Right lobe of liver (tissue), 6 donors: ENCODE measurements around the gene PMFBP1. TPM values are rescaled to one million over a fixed set of nuclear protein-coding genes. Genes with fewer than 3 reads are reported as not detected.
A peak's percentile ranks its signal among the peaks of the same experiment; 100 is the strongest.

ENCODE experiments used
- ATAC-seq, 4 donors: fragments of 200-7000 bp; cut with Tn5 transposase; one replicate each; pipeline ENCODE4 v1.9.1; 2020; ENCODE audit warnings: mild to moderate bottlenecking in 4 of 4, moderate library complexity in 4 of 4
- DNase-seq, 3 donors: peaks; one replicate each; pipeline ENCODE4 v3.0.0-alpha.2; 2020
- H3K27ac ChIP-seq, 3 donors: fragments of 200-600 bp; one replicate each; pipeline ENCODE4 v1.8.0; 2022
- H3K27me3 ChIP-seq, 2 donors: fragments of 200-600 bp; one replicate each; pipeline ENCODE4 v1.8.0; 2022
- H3K36me3 ChIP-seq, 4 donors: fragments of 200-600 bp; sonication (generic) in 1 of 4; one replicate each; pipeline versions ENCODE4 v1.5.1 to v1.8.0; 2017 to 2022; ENCODE audit warnings: control low read depth in 1 of 4
- H3K4me1 ChIP-seq, 4 donors: fragments of 200-600 bp; sonication (generic) in 1 of 4; one replicate each; pipeline versions ENCODE4 v1.5.1 to v1.8.0; 2017 to 2022; ENCODE audit warnings: control low read depth in 1 of 4
- H3K4me3 ChIP-seq, 3 donors: fragments of 200-600 bp; one replicate each; pipeline ENCODE4 v1.8.0; 2022
- H3K9me3 ChIP-seq, 4 donors: fragments of 200-600 bp; sonication (generic) in 1 of 4; one replicate each; pipeline versions ENCODE4 v1.5.1 to v1.8.0; 2017 to 2022; ENCODE audit warnings: control low read depth in 1 of 4
- CTCF ChIP-seq, 4 donors: fragments of 200-600 bp in 3 of 4; fragments of 450-650 bp in 1 of 4; IDR thresholded peaks; one replicate each; pipeline versions ENCODE4 v1.5.1 to v1.8.0; 2016 to 2022; ENCODE audit warnings: antibody characterized with exemption in 4 of 4, mild to moderate bottlenecking in 2 of 4
- POLR2A ChIP-seq: fragments of 450-650 bp; IDR thresholded peaks from one replicate; pipeline ENCODE4 v1.6.1; 2017; ENCODE audit warnings: antibody characterized with exemption, mild to moderate bottlenecking
- WGBS: methylation state at CpG from one replicate; pipeline ENCODE4 v1.1.6; 2018; ENCODE audit warnings: low coverage, low lambda C conversion rate; ENCODE audit not compliant: insufficient coverage; ENCODE audit errors: missing lambda C conversion rate; 5-methylcytosine and 5-hydroxymethylcytosine counted together
- intact Hi-C, 2 donors: fragments of 100-400 bp; cut with DNase I; formaldehyde crosslinking; loops; one replicate each; pipeline versions ENCODE4 v1.11.2 to v1.14.1; 2022
- total RNA-seq, 6 experiments: library from RNA; depleted of rRNA in 2 of 6; stranded (reverse); fragments of >200 nt in 2 of 6; fragmentation: NEBNext Ultra II Directional in 3 of 6; extraction: Animal tissue kit (Norgen Biotek cat#: 25700) in 3 of 6; gene quantifications; one replicate each; pipeline versions ENCODE4 v1.1.0 to v1.2.4, GENCODE V29; 2016 to 2023
- donor health status: DM: no; HTN: yes; CAD: no.
- donor health status: DM: no; HTN: no; CAD: no.
- donor health status: DM: no; HTN: no; CAD: no.
- donor health status: DM: no; HTN: yes; CAD: no.
- donor health status: DM: no; HTN: yes; CAD: no.

Gene PMFBP1
- total RNA-seq, 6 experiments from 2014 or later = 0.09 to 0.53 (median 0.19) TPM; not detected in 2

GRCh38 chr16:72129976-72130656, 41.8 kb downstream of the PMFBP1 start:
- no peak overlapping the region for H3K27ac ChIP-seq
- H3K4me3 ChIP-seq = no peak overlapping the region
- intact Hi-C loops = loop anchor here (10.0 kb wide), 1 partner anchor 335 kb away; no protein-coding TSS in a partner anchor
- 67% methylated on average over 4 of the region's 7 CpGs for WGBS
- peaks cover 0 to 4% (median 2%) of the 10 kb centered on the region in 4 donors for H3K4me1 ChIP-seq
- no peak for ATAC-seq
- H3K9me3 ChIP-seq = no peaks in the 10 kb centered on the region
- no peak for DNase-seq
- TF ChIP-seq CTCF (IDR thresholded peaks at IDR 0.05) = no peak
- no peaks in the 10 kb centered on the region for H3K27me3 ChIP-seq
- no peaks in the 10 kb centered on the region for H3K36me3 ChIP-seq

DNA sequence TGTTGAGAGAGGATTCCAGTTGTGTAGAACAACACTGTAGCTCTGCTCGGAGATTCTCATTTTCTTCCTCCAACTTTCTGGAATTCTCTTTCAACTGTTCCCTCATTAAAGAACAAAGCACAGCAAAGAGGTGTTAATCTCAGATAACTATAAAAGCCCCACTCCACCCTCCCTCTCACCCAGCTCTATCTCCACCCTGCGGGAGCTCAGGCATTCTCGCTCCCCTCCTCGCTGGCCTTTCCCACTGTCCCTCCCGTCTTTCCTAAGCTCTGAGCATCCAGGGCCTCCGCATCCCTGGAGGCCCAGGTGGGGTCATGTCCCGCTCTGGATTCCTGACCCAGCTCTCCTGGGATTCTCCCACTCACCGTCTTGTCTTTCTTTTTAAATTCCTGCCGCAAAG, 43.3 kb downstream of the PMFBP1 start:
- no peak overlapping the region for H3K27ac ChIP-seq
- no peaks in the 10 kb centered on the region for H3K9me3 ChIP-seq
- TF ChIP-seq POLR2A (no peak), CTCF (IDR thresholded peaks at IDR 0.05) (no peak)
- 83% methylated on average over 9 of the region's 9 CpGs for WGBS
- ATAC-seq (no peak), DNase-seq (no peak)
- intact Hi-C loops = loop anchor here (10.0 kb wide), 1 partner anchor 336 kb away; no protein-coding TSS in a partner anchor
- no peaks in the 10 kb centered on the region for H3K36me3 ChIP-seq
- H3K4me3 ChIP-seq = no peak overlapping the region
- H3K4me1 ChIP-seq = peaks cover 0 to 10% (median 3%) of the 10 kb centered on the region in 4 donors
- H3K27me3 ChIP-seq = no peaks in the 10 kb centered on the region

DNA sequence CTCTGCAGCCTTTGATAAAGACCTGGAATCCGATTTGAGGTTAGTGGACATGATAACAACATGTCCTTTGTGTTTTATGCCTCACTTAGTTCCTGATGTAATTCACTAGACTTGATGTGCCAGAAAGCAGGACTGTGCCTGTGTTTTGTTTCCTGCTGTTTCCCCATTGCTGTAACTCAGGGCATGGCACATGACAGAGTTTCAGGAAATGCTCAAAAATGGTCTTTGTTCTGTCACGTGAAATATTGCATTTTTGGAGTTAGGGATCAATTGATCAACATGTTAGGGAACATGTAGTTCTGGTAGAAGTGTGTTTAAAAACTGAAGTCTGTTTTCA, 45.6 kb downstream of the PMFBP1 start:
- intact Hi-C loops = loop anchor here (10.0 kb wide), 1 partner anchor 338 kb away; no protein-coding TSS in a partner anchor
- 18% methylated on average over 2 of the region's 2 CpGs for WGBS

DNA sequence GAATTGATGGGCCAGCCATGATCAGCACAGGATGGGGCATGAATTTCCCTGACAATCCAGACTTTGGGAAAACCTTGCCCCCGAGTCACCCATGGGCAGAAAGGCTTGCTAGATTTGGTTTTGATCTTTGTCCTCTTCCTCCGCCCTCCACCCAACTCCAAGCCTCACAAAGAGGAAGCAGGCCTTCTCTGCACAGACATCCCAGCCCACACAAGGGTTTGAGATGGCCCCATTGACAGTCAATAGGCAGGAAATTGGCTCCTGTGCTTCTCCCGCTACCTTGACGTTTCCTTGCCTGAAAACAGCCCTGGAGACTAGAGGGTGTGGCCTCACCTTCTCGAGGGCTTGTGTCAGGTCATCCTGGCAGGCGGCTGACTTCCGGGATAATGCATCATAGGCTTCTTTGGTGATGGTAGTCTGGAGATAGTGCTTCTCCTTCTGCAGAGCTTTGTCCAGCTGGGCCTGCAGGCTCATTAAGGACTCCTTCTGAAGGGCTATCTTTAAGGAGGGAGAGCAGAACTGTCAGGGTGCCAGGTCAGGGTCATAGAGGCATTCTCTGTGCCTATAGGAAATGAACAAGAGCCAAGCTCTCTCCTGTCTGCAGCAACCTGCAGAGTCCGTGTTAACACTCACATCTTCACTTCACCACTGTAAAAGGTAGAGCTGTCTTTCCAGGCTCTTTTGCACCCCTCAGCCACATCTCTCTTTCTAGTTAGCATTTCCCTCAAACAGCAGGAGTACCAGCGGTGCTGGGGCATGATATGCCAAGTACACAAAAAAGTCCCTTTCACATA, 46.1 kb downstream of the PMFBP1 start:
- TF ChIP-seq CTCF (IDR thresholded peaks at IDR 0.05) (no peak), POLR2A (no peak)
- ATAC-seq = peak in 2 of 4 donors; percentile 8 to 13
- DNase-seq = no peak
- H3K27me3 ChIP-seq = no peaks in the 10 kb centered on the region
- no peak overlapping the region for H3K4me3 ChIP-seq
- WGBS = 63% methylated on average over 7 of the region's 9 CpGs
- no peaks in the 10 kb centered on the region for H3K36me3 ChIP-seq
- no peaks in the 10 kb centered on the region for H3K9me3 ChIP-seq
- intact Hi-C loops = loop anchor here (10.0 kb wide), 1 partner anchor 339 kb away; no protein-coding TSS in a partner anchor
- peaks cover 0 to 10% (median 3%) of the 10 kb centered on the region in 4 donors for H3K4me1 ChIP-seq
- no peak overlapping the region for H3K27ac ChIP-seq

More for the DNA sequence above, 45.6 kb downstream of the PMFBP1 start:
- Histone ChIP-seq H3K4me3 (no peak overlapping the region), H3K27me3 (no peaks in the 10 kb centered on the region), H3K9me3 (no peaks in the 10 kb centered on the region), H3K27ac (no peak overlapping the region), H3K36me3 (no peaks in the 10 kb centered on the region), H3K4me1 (peaks cover 0 to 10% (median 3%) of the 10 kb centered on the region in 4 donors)
- TF ChIP-seq CTCF (IDR thresholded peaks at IDR 0.05) (no peak), POLR2A (no peak)
- DNase-seq (no peak), ATAC-seq (peak in 3 of 4 donors; percentile 31 to 65 (median 40))
